ENCODE measurements around the gene CCNH. TPM values are rescaled to one million over a fixed set of nuclear protein-coding genes. Genes with fewer than 3 reads are reported as not detected.

CCNH gene
- total RNA-seq, 1 donor from 2014 or later = 53.7 TPM

DNA sequence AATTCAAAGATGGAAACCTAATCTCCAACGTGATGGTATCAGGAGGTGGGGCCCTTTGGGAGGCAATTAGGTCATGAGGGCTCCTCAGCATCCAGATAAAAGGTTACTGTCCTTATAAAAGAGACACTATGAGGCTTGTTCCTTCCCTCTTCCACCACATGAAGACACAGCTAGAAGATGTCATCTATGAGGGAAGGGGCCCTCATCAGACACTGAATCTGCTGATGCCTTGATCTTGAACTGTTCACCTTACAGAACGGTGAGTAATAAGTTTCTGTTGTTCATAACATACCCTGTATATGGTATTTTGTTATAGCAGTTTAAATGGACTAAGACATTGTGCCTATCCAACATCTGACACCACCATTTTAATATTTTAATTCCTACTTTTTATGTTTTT lies 19.7 kb upstream of the CCNH start:
- DNase-seq = no peak
- intact Hi-C loops (cut with DNase I) = no loop called here
- no peak overlapping the region for H3K4me3 ChIP-seq

DNA sequence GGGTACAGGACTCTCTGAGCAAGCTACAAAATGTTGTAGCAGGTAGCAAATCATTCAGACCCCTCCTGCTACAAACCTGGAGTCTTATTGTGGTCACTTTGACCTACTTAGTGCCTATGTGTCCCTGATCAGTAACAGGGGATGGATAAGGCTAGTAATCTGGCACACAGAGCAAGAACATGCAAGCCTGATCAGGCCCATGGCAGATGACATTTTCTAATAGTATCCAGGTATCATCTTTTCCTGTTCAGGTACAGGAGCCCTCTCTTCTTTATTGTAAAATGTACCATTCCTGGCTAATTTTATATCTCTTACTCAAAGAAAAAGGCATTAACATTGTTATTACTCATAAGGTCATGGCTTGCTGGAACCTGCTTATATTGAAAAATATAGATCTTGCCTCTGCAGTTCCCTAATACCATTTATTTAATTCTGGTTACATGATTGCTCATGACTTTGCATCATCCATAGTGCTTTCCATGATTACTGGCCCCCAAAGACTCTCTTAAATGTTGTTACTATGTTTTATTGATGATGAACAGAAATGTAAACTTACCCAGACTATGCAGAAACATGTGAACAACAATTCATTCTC lies 18.2 kb upstream of the CCNH start:
- Histone ChIP-seq H3K4me3 (no peak overlapping the region), H3K27me3 (ENCODE audit: low read depth) (no peaks in the 10 kb centered on the region), H3K27ac (no peak overlapping the region), H3K36me3 (no peaks in the 10 kb centered on the region), H3K9me3 (no peaks in the 10 kb centered on the region), H3K4me1 (no peaks in the 10 kb centered on the region)
- no peak for DNase-seq
- intact Hi-C loops (cut with DNase I) = no loop called here
- TF ChIP-seq, protein P1, sequence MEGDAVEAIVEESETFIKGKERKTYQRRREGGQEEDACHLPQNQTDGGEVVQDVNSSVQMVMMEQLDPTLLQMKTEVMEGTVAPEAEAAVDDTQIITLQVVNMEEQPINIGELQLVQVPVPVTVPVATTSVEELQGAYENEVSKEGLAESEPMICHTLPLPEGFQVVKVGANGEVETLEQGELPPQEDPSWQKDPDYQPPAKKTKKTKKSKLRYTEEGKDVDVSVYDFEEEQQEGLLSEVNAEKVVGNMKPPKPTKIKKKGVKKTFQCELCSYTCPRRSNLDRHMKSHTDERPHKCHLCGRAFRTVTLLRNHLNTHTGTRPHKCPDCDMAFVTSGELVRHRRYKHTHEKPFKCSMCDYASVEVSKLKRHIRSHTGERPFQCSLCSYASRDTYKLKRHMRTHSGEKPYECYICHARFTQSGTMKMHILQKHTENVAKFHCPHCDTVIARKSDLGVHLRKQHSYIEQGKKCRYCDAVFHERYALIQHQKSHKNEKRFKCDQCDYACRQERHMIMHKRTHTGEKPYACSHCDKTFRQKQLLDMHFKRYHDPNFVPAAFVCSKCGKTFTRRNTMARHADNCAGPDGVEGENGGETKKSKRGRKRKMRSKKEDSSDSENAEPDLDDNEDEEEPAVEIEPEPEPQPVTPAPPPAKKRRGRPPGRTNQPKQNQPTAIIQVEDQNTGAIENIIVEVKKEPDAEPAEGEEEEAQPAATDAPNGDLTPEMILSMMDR (IDR thresholded peaks at IDR 0.05) = no peak
- no peak for ATAC-seq

More for the DNA sequence above, 19.7 kb upstream of the CCNH start:
- Histone ChIP-seq H3K9me3 (no peaks in the 10 kb centered on the region), H3K27me3 (ENCODE audit: low read depth) (no peaks in the 10 kb centered on the region), H3K36me3 (no peaks in the 10 kb centered on the region), H3K27ac (no peak overlapping the region), H3K4me1 (no peaks in the 10 kb centered on the region)
- no peak for ATAC-seq
- TF ChIP-seq, protein P1 (IDR thresholded peaks at IDR 0.05) = no peak

DNA sequence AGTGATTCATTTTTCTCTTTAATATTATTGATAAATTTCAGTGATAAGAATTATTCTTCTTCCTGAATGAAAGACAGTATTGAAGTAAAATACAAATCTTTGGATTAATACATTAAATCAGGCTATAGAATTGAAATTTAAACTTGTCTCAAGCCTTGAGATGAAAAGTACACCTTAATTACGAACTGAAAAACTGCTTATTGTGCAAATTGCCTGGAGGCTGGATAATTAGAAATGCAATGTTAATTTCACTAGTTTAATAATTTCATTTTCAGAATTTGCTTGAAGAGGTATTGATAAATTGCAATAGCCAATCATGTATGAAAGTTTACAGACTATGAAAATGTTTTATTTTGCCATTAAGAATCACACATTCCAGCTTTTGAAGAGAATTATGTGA lies 11.0 kb upstream of the CCNH start:
- intact Hi-C loops (cut with DNase I) = no loop called here
- TF ChIP-seq, protein P1 (IDR thresholded peaks at IDR 0.05) = no peak

DNA sequence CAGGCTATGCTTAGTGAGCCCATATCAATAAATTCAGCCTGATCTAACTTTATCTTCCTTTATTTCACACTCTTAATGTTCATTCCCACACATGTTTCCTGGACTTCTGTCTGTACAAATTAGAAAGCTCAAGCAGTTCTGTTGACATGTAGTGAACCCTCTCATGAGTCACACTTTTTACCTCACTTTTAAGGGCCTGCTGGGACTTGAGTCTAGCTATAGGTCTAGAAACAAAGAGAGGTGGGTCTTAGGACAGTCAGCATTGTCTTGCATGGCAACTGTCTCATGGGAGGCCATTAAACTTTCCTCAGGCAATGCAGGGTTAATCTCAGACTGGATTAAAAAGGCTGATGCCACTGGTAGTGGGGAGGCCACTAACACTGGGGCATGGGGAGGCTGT lies 8.6 kb upstream of the CCNH start:
- H3K27me3 ChIP-seq (ENCODE audit: low read depth) = no peaks in the 10 kb centered on the region
- intact Hi-C loops (cut with DNase I) = no loop called here
- ATAC-seq = no peak
- no peaks in the 10 kb centered on the region for H3K4me1 ChIP-seq
- no peak overlapping the region for H3K4me3 ChIP-seq
- H3K27ac ChIP-seq = no peak overlapping the region
- H3K36me3 ChIP-seq = no peaks in the 10 kb centered on the region
- DNase-seq = no peak
- TF ChIP-seq, protein P1 (IDR thresholded peaks at IDR 0.05) = no peak
- no peaks in the 10 kb centered on the region for H3K9me3 ChIP-seq

More for the DNA sequence above, 11.0 kb upstream of the CCNH start:
- no peak overlapping the region for H3K27ac ChIP-seq
- H3K9me3 ChIP-seq = no peaks in the 10 kb centered on the region
- DNase-seq = no peak
- no peaks in the 10 kb centered on the region for H3K4me1 ChIP-seq
- no peak for ATAC-seq
- no peak overlapping the region for H3K4me3 ChIP-seq
- no peaks in the 10 kb centered on the region for H3K27me3 ChIP-seq (ENCODE audit: low read depth)
- H3K36me3 ChIP-seq = no peaks in the 10 kb centered on the region

DNA sequence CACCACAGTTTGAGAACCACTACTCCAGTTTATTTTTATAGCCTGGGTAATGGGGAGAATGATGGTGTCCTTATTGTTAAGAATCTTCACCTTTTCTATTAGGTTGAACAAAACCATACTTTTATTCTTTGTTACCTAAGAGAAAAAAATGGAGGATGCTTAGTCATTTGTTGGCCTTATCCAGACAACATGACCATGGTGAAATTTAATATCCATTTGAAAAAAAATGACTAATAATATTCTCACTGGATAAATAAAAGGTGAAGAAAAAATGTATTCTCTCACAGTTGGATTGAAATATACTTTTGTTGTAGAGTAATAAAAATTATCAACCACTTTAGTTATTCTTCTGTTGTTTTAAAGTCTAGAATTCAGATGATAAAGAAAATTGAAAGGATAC lies 5.8 kb upstream of the CCNH start:
- Histone ChIP-seq H3K9me3 (no peaks in the 10 kb centered on the region), H3K4me1 (peaks cover 2% of the 10 kb centered on the region), H3K27me3 (ENCODE audit: low read depth) (no peaks in the 10 kb centered on the region), H3K36me3 (no peaks in the 10 kb centered on the region), H3K27ac (no peak overlapping the region), H3K4me3 (no peak overlapping the region)
- intact Hi-C loops (cut with DNase I) = no loop called here
- DNase-seq (no peak), ATAC-seq (no peak)
- TF ChIP-seq, protein P1 (IDR thresholded peaks at IDR 0.05) = no peak

DNA sequence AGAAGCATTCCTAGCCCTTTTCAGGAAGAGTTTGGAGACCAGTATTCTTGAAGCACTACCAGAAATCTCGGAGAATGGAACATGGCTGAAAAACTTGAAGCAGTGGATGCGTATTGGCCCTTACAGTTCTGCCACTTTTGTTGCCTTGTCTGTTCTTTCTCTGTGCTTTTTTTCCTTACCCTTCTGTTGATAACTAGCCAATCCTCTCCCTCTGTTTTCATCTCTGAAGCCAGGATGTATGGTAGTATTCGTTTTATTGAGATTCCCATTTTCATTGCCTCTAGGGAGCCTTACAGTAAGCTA lies 564 bp upstream of the CCNH start:
- peaks cover 27% of the 10 kb centered on the region for H3K4me1 ChIP-seq
- DNase-seq = no peak
- H3K9me3 ChIP-seq = no peaks in the 10 kb centered on the region
- no peaks in the 10 kb centered on the region for H3K27me3 ChIP-seq (ENCODE audit: low read depth)
- peak overlapping the region; percentile 73 for H3K4me3 ChIP-seq
- H3K27ac ChIP-seq = peak overlapping the region; percentile 98
- peaks cover 25% of the 10 kb centered on the region for H3K36me3 ChIP-seq
- intact Hi-C loops (cut with DNase I) = no loop called here
- no peak for ATAC-seq
- TF ChIP-seq, protein P1 (IDR thresholded peaks at IDR 0.05) = no peak

Measured in lower lobe of right lung (tissue), 2 donors.